ENCODE data around the gene GIGYF2.

DNA sequence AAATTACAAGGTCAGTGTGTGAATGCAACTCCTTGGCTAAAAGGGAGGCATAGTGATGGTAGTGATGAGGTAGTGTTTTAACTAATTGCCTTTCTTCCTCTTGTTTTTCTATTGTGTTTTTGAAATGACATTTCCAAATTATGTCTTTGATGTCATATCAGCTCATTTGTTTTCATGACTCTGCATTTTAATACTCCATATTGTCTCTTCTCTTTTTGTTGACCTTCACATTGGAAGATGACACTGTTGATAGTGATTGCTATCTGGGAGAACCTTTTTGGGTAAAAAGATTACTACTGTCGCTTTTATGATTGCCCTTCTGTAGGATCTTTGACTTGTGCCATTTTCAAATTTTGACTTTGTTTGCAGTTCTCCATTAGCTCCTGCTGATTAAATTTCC is 3.0 kb downstream of the GIGYF2 start:
- TF ChIP-seq, protein P1, sequence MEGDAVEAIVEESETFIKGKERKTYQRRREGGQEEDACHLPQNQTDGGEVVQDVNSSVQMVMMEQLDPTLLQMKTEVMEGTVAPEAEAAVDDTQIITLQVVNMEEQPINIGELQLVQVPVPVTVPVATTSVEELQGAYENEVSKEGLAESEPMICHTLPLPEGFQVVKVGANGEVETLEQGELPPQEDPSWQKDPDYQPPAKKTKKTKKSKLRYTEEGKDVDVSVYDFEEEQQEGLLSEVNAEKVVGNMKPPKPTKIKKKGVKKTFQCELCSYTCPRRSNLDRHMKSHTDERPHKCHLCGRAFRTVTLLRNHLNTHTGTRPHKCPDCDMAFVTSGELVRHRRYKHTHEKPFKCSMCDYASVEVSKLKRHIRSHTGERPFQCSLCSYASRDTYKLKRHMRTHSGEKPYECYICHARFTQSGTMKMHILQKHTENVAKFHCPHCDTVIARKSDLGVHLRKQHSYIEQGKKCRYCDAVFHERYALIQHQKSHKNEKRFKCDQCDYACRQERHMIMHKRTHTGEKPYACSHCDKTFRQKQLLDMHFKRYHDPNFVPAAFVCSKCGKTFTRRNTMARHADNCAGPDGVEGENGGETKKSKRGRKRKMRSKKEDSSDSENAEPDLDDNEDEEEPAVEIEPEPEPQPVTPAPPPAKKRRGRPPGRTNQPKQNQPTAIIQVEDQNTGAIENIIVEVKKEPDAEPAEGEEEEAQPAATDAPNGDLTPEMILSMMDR (optimal IDR thresholded peaks at IDR 0.05 in 1 of 3, IDR thresholded peaks at IDR 0.05 in 1 of 3, conservative IDR thresholded peaks at IDR 0.05 in 1 of 3; ENCODE audit: extremely low read depth in 1 of 3, insufficient read depth in 2 of 3, low read length in 3 of 3) = no peak
- no peak for TF ChIP-seq EZH2 (IDR thresholded peaks at IDR 0.05; ENCODE audit: low read length)
